GM19035 (cell line): ENCODE measurements around the gene TEAD3.

Experiments
- ATAC-seq: cut with Tn5 transposase; IDR thresholded peaks from one replicate; pipeline ENCODE4 v1.9.1; 2021; ENCODE audit not compliant: unreplicated experiment

TEAD3 gene

GRCh38 chr6:35427435-35427834 lies 69.4 kb downstream of the TEAD3 start:
- ATAC-seq, result no peak

GRCh38 chr6:35426074-35426473 lies 70.8 kb downstream of the TEAD3 start:
- ATAC-seq, result no peak

- no peak for ATAC-seq
Observed at GRCh38 chr6:35425284-35425683, 71.6 kb downstream of the TEAD3 start.
